K562 (cell line): ENCODE measurements around the gene FGF5. TPM values are rescaled to one million over a fixed set of nuclear protein-coding genes. Genes with fewer than 3 reads are reported as not detected.

Source experiments
- ATAC-seq: fragments of 200-7000 bp; cut with Tn5 transposase; 3 replicates; pipeline ENCODE4 v1.9.1; 2020; ENCODE audit warnings: moderate library complexity
- BruUV-seq: library from RNA; stranded (reverse); fragments of 400-500 nt; replicated peaks from 2 replicates; lab custom pipeline; 2021; lab: Mats Ljungman, UMichigan
- CTCF ChIA-PET: fragments of 300-600 bp; formaldehyde crosslinking; extraction: SDS; loops from one replicate; lab custom pipeline; 2021; ENCODE audit warnings: low intra/inter-chr PET ratio; lab: Yijun Ruan, JAX
- POLR2A ChIA-PET: fragments of 300-600, 350-650 bp; sonication (Branson Sonifier 250); formaldehyde crosslinking; extraction: SDS; loops from one replicate; lab custom pipeline; 2021; ENCODE audit warnings: antibody characterized with exemption, inconsistent platforms; lab: Yijun Ruan, JAX
- DNase-seq, 4 experiments: peaks; one replicate each; pipeline versions ENCODE4 v3.0.0 to v3.0.0-alpha.2; 2011 to 2018; ENCODE audit warnings: low spot score in 3 of 4, mixed read lengths in 3 of 4; ENCODE audit errors: extremely low read depth in 1 of 4
- FAIRE-seq: peaks from 2 replicates; lab custom pipeline; 2011; peaks lifted over from hg19 to GRCh38; lab: Jason Lieb, UNC
- H2AFZ ChIP-seq: 2 replicates; pipeline ENCODE4 v1.6.0; 2011; ENCODE audit warnings: low read depth, low read length, control low read depth, inconsistent platforms
- H3K27ac ChIP-seq: fragments of 200-600 bp; 3 replicates; pipeline ENCODE4 v1.8.0; 2011; ENCODE audit warnings: low read depth, mild to moderate bottlenecking, control low read depth, inconsistent platforms, low read length, moderate library complexity, mixed read lengths; ENCODE audit errors: extremely low read depth
- H3K27me3 ChIP-seq, 2 experiments: fragments of 300-600 bp in 1 of 2; 2 replicates in 1 of 2; 3 replicates in 1 of 2; pipeline versions ENCODE4 v1.6.0 to v1.8.0; 2011; ENCODE audit warnings: inconsistent platforms in 2 of 2, low read length in 2 of 2, mild to moderate bottlenecking in 1 of 2, mixed read lengths in 1 of 2, moderate library complexity in 1 of 2; ENCODE audit not compliant: control insufficient read depth in 2 of 2, insufficient read depth in 2 of 2
- H3K36me3 ChIP-seq: fragments of 300-600 bp; 3 replicates; pipeline ENCODE4 v1.8.0; 2011; ENCODE audit warnings: mild to moderate bottlenecking, low read length, inconsistent platforms; ENCODE audit not compliant: control insufficient read depth, insufficient read depth
- H3K4me1 ChIP-seq, 2 experiments: fragments of 200-600 bp in 1 of 2; replicated peaks in 1 of 2; 2 replicates in 1 of 2; 3 replicates in 1 of 2; pipeline versions ENCODE4 v1.5.1 to v1.8.0; 2011; ENCODE audit warnings: inconsistent platforms in 2 of 2, low read length in 2 of 2, mild to moderate bottlenecking in 1 of 2, mixed read lengths in 1 of 2, moderate library complexity in 1 of 2; ENCODE audit not compliant: control insufficient read depth in 2 of 2, insufficient read depth in 2 of 2
- H3K4me2 ChIP-seq: 2 replicates; pipeline ENCODE4 v1.6.1; 2011; ENCODE audit warnings: low read length, control low read depth, inconsistent platforms, mixed read lengths; ENCODE audit not compliant: insufficient read depth
- H3K4me3 ChIP-seq: fragments of 200-600 bp; sonication (generic), shearing (Covaris generic); 2 replicates; pipeline ENCODE4 v1.5.1; 2016; ENCODE audit warnings: control low read depth, inconsistent platforms
- H3K79me2 ChIP-seq: fragments of 200-600 bp; 3 replicates; pipeline ENCODE4 v1.8.0; 2011; ENCODE audit warnings: low read length, inconsistent platforms; ENCODE audit not compliant: control insufficient read depth, insufficient read depth
- H3K9ac ChIP-seq, 2 experiments: 2 replicates each; pipeline versions ENCODE4 v1.6.0 to v1.6.1; 2011; ENCODE audit warnings: low read depth in 2 of 2, low read length in 2 of 2, control low read depth in 1 of 2, inconsistent platforms in 1 of 2, mild to moderate bottlenecking in 1 of 2, mixed read lengths in 1 of 2; ENCODE audit not compliant: insufficient read depth in 1 of 2
- H3K9me1 ChIP-seq: one replicate; pipeline ENCODE4 v1.6.0; 2011; ENCODE audit warnings: inconsistent platforms, mild to moderate bottlenecking, low read length, moderate library complexity; ENCODE audit not compliant: control insufficient read depth, insufficient read depth
- H3K9me3 ChIP-seq: replicated peaks from 2 replicates; pipeline ENCODE4 v1.5.1; 2011; ENCODE audit warnings: low read depth, low read length, inconsistent platforms; ENCODE audit not compliant: control insufficient read depth, insufficient read depth
- H4K20me1 ChIP-seq: replicated peaks from 2 replicates; pipeline ENCODE4 v1.6.1; 2011; ENCODE audit warnings: low read length, inconsistent platforms, mixed read lengths; ENCODE audit not compliant: control insufficient read depth, insufficient read depth
- BRD9 ChIP-seq: fragments of 450-650 bp; IDR thresholded peaks from 2 replicates; pipeline ENCODE4 v1.6.1; 2018; ENCODE audit warnings: low read depth; ENCODE audit not compliant: partially characterized antibody
- CHD1 ChIP-seq: fragments of 200-600 bp; sonication (generic); IDR thresholded peaks from one replicate; pipeline ENCODE4 v1.6.1; 2012; ENCODE audit warnings: mild to moderate bottlenecking, moderate library complexity, low read length, inconsistent platforms
- DACH1 ChIP-seq: fragments of 450-650 bp; IDR thresholded peaks from 2 replicates; pipeline ENCODE4 v1.6.1; 2018; ENCODE audit not compliant: partially characterized antibody
- MXI1 ChIP-seq: IDR thresholded peaks from 2 replicates; pipeline ENCODE4 v1.6.1; 2011; ENCODE audit warnings: low read depth, mild to moderate bottlenecking, improper control_type of control experiment, low read length
- PHTF2 ChIP-seq: fragments of 250-450 bp; sonication (Bioruptor Pico); IDR thresholded peaks from 2 replicates; pipeline ENCODE4 v1.5.0; 2021; ENCODE audit warnings: mild to moderate bottlenecking
- SMARCA5 ChIP-seq: fragments of 450-650 bp; IDR thresholded peaks from 2 replicates; pipeline ENCODE4 v1.6.1; 2016
- ZNF12 ChIP-seq: sonication (generic); formaldehyde crosslinking; IDR thresholded peaks from 2 replicates; pipeline ENCODE4 v1.4.0; 2020; ENCODE audit warnings: mild to moderate bottlenecking, missing genetic modification reagents
- WGBS: fragments of 100-300 bp; shearing (Covaris generic); methylation state at CpG from one replicate; pipeline ENCODE4 v1.1.6; 2016; ENCODE audit warnings: low coverage, mixed read lengths; ENCODE audit not compliant: insufficient coverage; ENCODE audit errors: missing lambda C conversion rate; 5-methylcytosine and 5-hydroxymethylcytosine counted together
- in situ Hi-C: fragments of 300-500 bp; cut with MboI; formaldehyde crosslinking; loops from 4 replicates; pipeline ENCODE4 v1.15.0; 2018; ENCODE audit warnings: inconsistent platforms, mixed read lengths
- intact Hi-C: fragments of 100-400 bp; cut with micrococcal nuclease; formaldehyde crosslinking; loops from 2 replicates; pipeline ENCODE4 v1.14.2; 2022
- polyA plus RNA-seq, 8 experiments: library from polyadenylated mRNA; depleted of rRNA in 4 of 8; stranded (reverse) in 5 of 8; unstranded in 3 of 8; fragments of >200 nt; fragmentation: Nextera tagmentation in 2 of 8; fragmentation: Illumina TruSeq in 1 of 8; extraction: Ambion mirVana in 2 of 8; extraction: Trizol in 1 of 8; gene quantifications; 2 replicates each; pipeline versions ENCODE4 v1.2.1 to v1.2.3, GENCODE V29; 2011 to 2014; ENCODE audit warnings: inconsistent platforms in 1 of 8, missing spikeins in 1 of 8
- total RNA-seq, 7 experiments: library from RNA; depleted of rRNA in 6 of 7; stranded (reverse); fragments of >200 nt in 6 of 7; fragmentation: Illumina TruSeq in 2 of 7; extraction: Trizol in 2 of 7; gene quantifications; 2 replicates each; pipeline versions ENCODE4 v1.2.1 to v1.2.3, GENCODE V29; 2011 to 2021; ENCODE audit warnings: low replicate concordance in 1 of 7
- TF ChIP-seq, protein P1 (sequence below): fragments of 450-650 bp; IDR thresholded peaks from 2 replicates; pipeline ENCODE4 v1.6.1; 2017; ENCODE audit warnings: antibody characterized with exemption
- TF ChIP-seq, protein P2 (sequence below): fragments of 450-650 bp; conservative IDR thresholded peaks from 2 replicates; pipeline ENCODE4 v1.6.1; 2016; ENCODE audit warnings: missing genetic modification characterization, low read depth, mild to moderate bottlenecking, control low read depth, missing compliant biosample characterization
- TF ChIP-seq, protein P3 (sequence below): fragments of 250-450 bp; sonication (Bioruptor Pico); IDR thresholded peaks from 2 replicates; pipeline ENCODE4 v1.4.0; 2020; ENCODE audit warnings: mild to moderate bottlenecking, moderate library complexity
- TF ChIP-seq, protein P4 (sequence below), 2 experiments: IDR thresholded peaks; 2 replicates each; pipeline ENCODE4 v1.6.1; 2012; ENCODE audit warnings: improper control_type of control experiment in 2 of 2, low read depth in 2 of 2, low read length in 2 of 2, borderline replicate concordance in 1 of 2

Gene FGF5
- total and polyA plus RNA-seq, 9 of the 15 experiments (the other 6 are each of a cell fraction or from before 2014, with no cell fraction given) = 0.38 to 2.7 (median 1.1) TPM

DNA sequence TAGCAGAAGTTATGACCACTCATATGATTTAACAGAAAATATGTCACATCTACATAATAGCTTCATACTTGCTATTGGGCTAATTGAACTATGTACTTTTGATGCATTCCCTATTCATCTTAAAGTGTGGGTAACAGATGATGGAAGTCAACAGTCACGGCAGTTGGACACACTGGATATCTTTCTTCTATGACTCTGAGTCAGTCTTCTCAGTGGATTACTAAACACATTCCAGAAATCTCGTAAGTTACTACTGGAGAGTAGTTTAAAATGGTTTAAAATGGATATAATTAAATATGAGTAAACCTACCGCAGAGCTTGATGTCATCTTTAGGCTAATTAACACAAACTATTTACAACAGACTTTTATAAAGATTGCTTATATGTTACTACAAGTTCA, 39.0 kb downstream of the FGF5 start:
- Histone ChIP-seq H3K9me3 (no peaks in the 10 kb centered on the region), H3K4me1 (no peaks in the 10 kb centered on the region), H3K4me3 (no peak overlapping the region), H3K4me2 (no peak overlapping the region), H3K9ac (no peak overlapping the region), H2AFZ (no peak overlapping the region), H3K27ac (no peak overlapping the region), H3K36me3 (no peaks in the 10 kb centered on the region), H3K79me2 (no peaks in the 10 kb centered on the region), H3K9me1 (no peaks in the 10 kb centered on the region), H4K20me1 (no peaks in the 10 kb centered on the region), H3K27me3 (no peaks in the 10 kb centered on the region)
- WGBS = 32% methylated on average over 3 of the region's 3 CpGs
- BruUV-seq = no TSS peak
- intact Hi-C loops (no loop called here), in situ Hi-C loops (no loop called here)
- ATAC-seq = no peak
- no peak for FAIRE-seq
- ChIA-PET POLR2A (no interaction called here), CTCF (no interaction called here)
- no peak for DNase-seq
- no peak for TF ChIP-seq MXI1
- TF ChIP-seq, protein P1, sequence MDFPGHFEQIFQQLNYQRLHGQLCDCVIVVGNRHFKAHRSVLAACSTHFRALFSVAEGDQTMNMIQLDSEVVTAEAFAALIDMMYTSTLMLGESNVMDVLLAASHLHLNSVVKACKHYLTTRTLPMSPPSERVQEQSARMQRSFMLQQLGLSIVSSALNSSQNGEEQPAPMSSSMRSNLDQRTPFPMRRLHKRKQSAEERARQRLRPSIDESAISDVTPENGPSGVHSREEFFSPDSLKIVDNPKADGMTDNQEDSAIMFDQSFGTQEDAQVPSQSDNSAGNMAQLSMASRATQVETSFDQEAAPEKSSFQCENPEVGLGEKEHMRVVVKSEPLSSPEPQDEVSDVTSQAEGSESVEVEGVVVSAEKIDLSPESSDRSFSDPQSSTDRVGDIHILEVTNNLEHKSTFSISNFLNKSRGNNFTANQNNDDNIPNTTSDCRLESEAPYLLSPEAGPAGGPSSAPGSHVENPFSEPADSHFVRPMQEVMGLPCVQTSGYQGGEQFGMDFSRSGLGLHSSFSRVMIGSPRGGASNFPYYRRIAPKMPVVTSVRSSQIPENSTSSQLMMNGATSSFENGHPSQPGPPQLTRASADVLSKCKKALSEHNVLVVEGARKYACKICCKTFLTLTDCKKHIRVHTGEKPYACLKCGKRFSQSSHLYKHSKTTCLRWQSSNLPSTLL = no peak
- TF ChIP-seq BRD9 = no peak
- TF ChIP-seq, protein P2, sequence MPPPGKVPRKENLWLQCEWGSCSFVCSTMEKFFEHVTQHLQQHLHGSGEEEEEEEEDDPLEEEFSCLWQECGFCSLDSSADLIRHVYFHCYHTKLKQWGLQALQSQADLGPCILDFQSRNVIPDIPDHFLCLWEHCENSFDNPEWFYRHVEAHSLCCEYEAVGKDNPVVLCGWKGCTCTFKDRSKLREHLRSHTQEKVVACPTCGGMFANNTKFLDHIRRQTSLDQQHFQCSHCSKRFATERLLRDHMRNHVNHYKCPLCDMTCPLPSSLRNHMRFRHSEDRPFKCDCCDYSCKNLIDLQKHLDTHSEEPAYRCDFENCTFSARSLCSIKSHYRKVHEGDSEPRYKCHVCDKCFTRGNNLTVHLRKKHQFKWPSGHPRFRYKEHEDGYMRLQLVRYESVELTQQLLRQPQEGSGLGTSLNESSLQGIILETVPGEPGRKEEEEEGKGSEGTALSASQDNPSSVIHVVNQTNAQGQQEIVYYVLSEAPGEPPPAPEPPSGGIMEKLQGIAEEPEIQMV (tag) = no peak
- TF ChIP-seq ZNF12 (CRISPR knock-in tag) = no peak
- TF ChIP-seq CHD1 = no peak
- no peak for TF ChIP-seq SMARCA5
- TF ChIP-seq, protein P3, sequence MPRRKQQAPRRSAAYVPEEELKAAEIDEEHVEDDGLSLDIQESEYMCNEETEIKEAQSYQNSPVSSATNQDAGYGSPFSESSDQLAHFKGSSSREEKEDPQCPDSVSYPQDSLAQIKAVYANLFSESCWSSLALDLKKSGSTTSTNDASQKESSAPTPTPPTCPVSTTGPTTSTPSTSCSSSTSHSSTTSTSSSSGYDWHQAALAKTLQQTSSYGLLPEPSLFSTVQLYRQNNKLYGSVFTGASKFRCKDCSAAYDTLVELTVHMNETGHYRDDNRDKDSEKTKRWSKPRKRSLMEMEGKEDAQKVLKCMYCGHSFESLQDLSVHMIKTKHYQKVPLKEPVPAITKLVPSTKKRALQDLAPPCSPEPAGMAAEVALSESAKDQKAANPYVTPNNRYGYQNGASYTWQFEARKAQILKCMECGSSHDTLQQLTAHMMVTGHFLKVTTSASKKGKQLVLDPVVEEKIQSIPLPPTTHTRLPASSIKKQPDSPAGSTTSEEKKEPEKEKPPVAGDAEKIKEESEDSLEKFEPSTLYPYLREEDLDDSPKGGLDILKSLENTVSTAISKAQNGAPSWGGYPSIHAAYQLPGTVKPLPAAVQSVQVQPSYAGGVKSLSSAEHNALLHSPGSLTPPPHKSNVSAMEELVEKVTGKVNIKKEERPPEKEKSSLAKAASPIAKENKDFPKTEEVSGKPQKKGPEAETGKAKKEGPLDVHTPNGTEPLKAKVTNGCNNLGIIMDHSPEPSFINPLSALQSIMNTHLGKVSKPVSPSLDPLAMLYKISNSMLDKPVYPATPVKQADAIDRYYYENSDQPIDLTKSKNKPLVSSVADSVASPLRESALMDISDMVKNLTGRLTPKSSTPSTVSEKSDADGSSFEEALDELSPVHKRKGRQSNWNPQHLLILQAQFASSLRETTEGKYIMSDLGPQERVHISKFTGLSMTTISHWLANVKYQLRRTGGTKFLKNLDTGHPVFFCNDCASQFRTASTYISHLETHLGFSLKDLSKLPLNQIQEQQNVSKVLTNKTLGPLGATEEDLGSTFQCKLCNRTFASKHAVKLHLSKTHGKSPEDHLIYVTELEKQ (CRISPR knock-in tag) = no peak
- TF ChIP-seq PHTF2 = no peak
- no peak for TF ChIP-seq DACH1
- TF ChIP-seq, protein P4, sequence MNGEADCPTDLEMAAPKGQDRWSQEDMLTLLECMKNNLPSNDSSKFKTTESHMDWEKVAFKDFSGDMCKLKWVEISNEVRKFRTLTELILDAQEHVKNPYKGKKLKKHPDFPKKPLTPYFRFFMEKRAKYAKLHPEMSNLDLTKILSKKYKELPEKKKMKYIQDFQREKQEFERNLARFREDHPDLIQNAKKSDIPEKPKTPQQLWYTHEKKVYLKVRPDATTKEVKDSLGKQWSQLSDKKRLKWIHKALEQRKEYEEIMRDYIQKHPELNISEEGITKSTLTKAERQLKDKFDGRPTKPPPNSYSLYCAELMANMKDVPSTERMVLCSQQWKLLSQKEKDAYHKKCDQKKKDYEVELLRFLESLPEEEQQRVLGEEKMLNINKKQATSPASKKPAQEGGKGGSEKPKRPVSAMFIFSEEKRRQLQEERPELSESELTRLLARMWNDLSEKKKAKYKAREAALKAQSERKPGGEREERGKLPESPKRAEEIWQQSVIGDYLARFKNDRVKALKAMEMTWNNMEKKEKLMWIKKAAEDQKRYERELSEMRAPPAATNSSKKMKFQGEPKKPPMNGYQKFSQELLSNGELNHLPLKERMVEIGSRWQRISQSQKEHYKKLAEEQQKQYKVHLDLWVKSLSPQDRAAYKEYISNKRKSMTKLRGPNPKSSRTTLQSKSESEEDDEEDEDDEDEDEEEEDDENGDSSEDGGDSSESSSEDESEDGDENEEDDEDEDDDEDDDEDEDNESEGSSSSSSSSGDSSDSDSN (IDR thresholded peaks at IDR 0.05; ENCODE audit: borderline replicate concordance in 1 of 2, low read depth in 2 of 2, low read length in 2 of 2) = no peak
